WTC11 (cell line): ENCODE data around the gene PPP4C. TPM values are rescaled to one million over a fixed set of nuclear protein-coding genes. Genes with fewer than 3 reads are reported as not detected.
A peak's percentile ranks its signal among the peaks of the same experiment; 100 is the strongest.

Experiments used
- CREM ChIP-seq: sonication (generic); formaldehyde crosslinking; IDR thresholded peaks from 2 replicates; pipeline ENCODE4 v1.8.1; 2022; ENCODE audit warnings: mild to moderate bottlenecking, missing genetic modification reagents, moderate library complexity
- EMX1 ChIP-seq: fragments of 250-450 bp; sonication (Bioruptor Pico); IDR thresholded peaks from 2 replicates; pipeline ENCODE4 v1.8.0; 2021; ENCODE audit warnings: mild to moderate bottlenecking
- FOXK1 ChIP-seq: sonication (generic); formaldehyde crosslinking; IDR thresholded peaks from 2 replicates; pipeline ENCODE4 v1.8.0; 2022; ENCODE audit warnings: mild to moderate bottlenecking, moderate library complexity, missing genetic modification reagents
- GABPB1 ChIP-seq: sonication (generic); formaldehyde crosslinking; IDR thresholded peaks from 2 replicates; pipeline ENCODE4 v1.8.1; 2023; ENCODE audit warnings: mild to moderate bottlenecking, missing genetic modification reagents
- JAZF1 ChIP-seq: fragments of 250-450 bp; sonication (Bioruptor Pico); IDR thresholded peaks from 2 replicates; pipeline ENCODE4 v1.9.0; 2021; ENCODE audit warnings: moderate library complexity, mild to moderate bottlenecking, inconsistent platforms
- MYBL2 ChIP-seq: sonication (generic); formaldehyde crosslinking; IDR thresholded peaks from 2 replicates; pipeline ENCODE4 v1.8.1; 2023; ENCODE audit warnings: mild to moderate bottlenecking, moderate library complexity, missing genetic modification reagents
- SMAD3 ChIP-seq: sonication (generic); formaldehyde crosslinking; IDR thresholded peaks from 2 replicates; pipeline ENCODE4 v1.8.0; 2022; ENCODE audit warnings: missing genetic modification reagents, mild to moderate bottlenecking, borderline replicate concordance
- SP1 ChIP-seq: sonication (generic); formaldehyde crosslinking; conservative IDR thresholded peaks from 2 replicates; pipeline ENCODE4 v1.8.1; 2022; ENCODE audit warnings: missing genetic modification reagents
- TCF7 ChIP-seq: sonication (generic); formaldehyde crosslinking; IDR thresholded peaks from 2 replicates; pipeline ENCODE4 v1.8.0; 2022; ENCODE audit warnings: mild to moderate bottlenecking, low read depth, missing genetic modification reagents, moderate library complexity
- TEAD1 ChIP-seq: sonication (generic); formaldehyde crosslinking; IDR thresholded peaks from 2 replicates; pipeline ENCODE4 v1.8.0; 2022; ENCODE audit warnings: mild to moderate bottlenecking, missing genetic modification reagents
- ZNF317 ChIP-seq: sonication (generic); formaldehyde crosslinking; IDR thresholded peaks from 2 replicates; pipeline ENCODE4 v1.8.1; 2023; ENCODE audit warnings: low read depth, mild to moderate bottlenecking, moderate library complexity, missing genetic modification reagents, borderline replicate concordance
- ZNF416 ChIP-seq: fragments of 250-450 bp; sonication (Bioruptor Pico); IDR thresholded peaks from 2 replicates; pipeline ENCODE4 v1.9.0; 2021; ENCODE audit warnings: mild to moderate bottlenecking, inconsistent platforms
- total RNA-seq: library from RNA; stranded (reverse); gene quantifications from 3 replicates; pipeline ENCODE4 v1.2.3, GENCODE V29; 2021
- TF ChIP-seq, protein P1 (sequence below): fragments of 250-450 bp; sonication (Bioruptor Pico); conservative IDR thresholded peaks from 2 replicates; pipeline ENCODE4 v1.9.0; 2021; ENCODE audit warnings: mild to moderate bottlenecking
- TF ChIP-seq, protein P2 (sequence below): fragments of 250-450 bp; sonication (Bioruptor Pico); IDR thresholded peaks from 2 replicates; pipeline ENCODE4 v1.8.0; 2021; ENCODE audit warnings: mild to moderate bottlenecking
- TF ChIP-seq, protein P3 (sequence below): sonication (generic); formaldehyde crosslinking; IDR thresholded peaks from 2 replicates; pipeline ENCODE4 v1.8.1; 2023; ENCODE audit warnings: mild to moderate bottlenecking, missing genetic modification reagents, moderate library complexity
- TF ChIP-seq, protein P4 (sequence below): sonication (generic); formaldehyde crosslinking; IDR thresholded peaks from 2 replicates; pipeline ENCODE4 v1.8.1; 2023; ENCODE audit warnings: mild to moderate bottlenecking, missing genetic modification reagents
- TF ChIP-seq, protein P5 (sequence below): sonication (generic); formaldehyde crosslinking; IDR thresholded peaks from 2 replicates; pipeline ENCODE4 v1.8.0; 2023; ENCODE audit warnings: missing genetic modification reagents
- TF ChIP-seq, protein P6 (sequence below): sonication (generic); formaldehyde crosslinking; IDR thresholded peaks from 2 replicates; pipeline ENCODE4 v1.8.0; 2022; ENCODE audit warnings: mild to moderate bottlenecking, missing genetic modification reagents
- TF ChIP-seq, protein P7 (sequence below): sonication (generic); formaldehyde crosslinking; IDR thresholded peaks from 2 replicates; pipeline ENCODE4 v1.8.1; 2022; ENCODE audit warnings: low read depth, mild to moderate bottlenecking, moderate library complexity, missing genetic modification reagents, borderline replicate concordance
- TF ChIP-seq, protein P8 (sequence below): sonication (generic); formaldehyde crosslinking; IDR thresholded peaks from 2 replicates; pipeline ENCODE4 v1.8.1; 2022; ENCODE audit warnings: mild to moderate bottlenecking, missing genetic modification reagents, moderate library complexity, borderline replicate concordance
- TF ChIP-seq, protein P9 (sequence below): sonication (generic); formaldehyde crosslinking; IDR thresholded peaks from 2 replicates; pipeline ENCODE4 v1.8.1; 2022; ENCODE audit warnings: missing genetic modification reagents, borderline replicate concordance
- TF ChIP-seq, protein P10 (sequence below): sonication (generic); formaldehyde crosslinking; IDR thresholded peaks from 2 replicates; pipeline ENCODE4 v1.8.0; 2022; ENCODE audit warnings: mild to moderate bottlenecking, missing genetic modification reagents
- TF ChIP-seq, protein P11 (sequence below): fragments of 250-450 bp; sonication (Bioruptor Pico); IDR thresholded peaks from 2 replicates; pipeline ENCODE4 v1.9.0; 2021; ENCODE audit warnings: mild to moderate bottlenecking

Gene PPP4C
- total RNA-seq, 1 experiment from 2014 or later, result 164 TPM

DNA sequence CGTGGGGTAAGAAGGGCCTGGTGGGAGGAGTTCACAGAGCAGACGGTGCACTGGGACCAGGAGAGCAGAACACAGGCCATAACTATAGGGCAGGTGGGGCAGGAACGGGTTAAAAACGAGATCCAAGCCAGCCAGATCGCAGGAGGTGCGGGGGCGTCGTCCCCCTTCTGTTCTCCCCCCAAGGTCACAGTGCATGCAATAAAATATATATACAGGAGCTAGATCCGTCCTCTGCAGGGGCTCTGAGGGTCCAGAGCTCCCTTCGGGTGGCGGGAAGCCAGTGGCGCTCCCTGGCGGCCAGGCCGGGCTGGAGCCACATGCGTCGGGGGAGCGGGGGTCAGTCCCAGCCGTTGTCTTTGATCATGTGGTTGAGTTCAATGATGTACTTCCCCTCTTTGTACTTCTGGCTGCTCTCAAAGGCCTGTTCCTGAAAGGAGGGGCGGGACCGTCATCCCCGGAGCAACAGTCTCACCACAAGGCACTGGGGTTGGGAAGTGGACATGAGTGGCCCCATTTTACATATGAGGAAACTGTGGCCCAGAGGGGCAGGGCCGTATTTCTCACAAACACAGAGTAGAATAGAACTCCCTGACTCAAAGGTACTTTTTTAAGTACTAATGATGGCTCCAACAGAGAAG, 16.7 kb downstream of the PPP4C start (continued):
- TF ChIP-seq, protein P1, sequence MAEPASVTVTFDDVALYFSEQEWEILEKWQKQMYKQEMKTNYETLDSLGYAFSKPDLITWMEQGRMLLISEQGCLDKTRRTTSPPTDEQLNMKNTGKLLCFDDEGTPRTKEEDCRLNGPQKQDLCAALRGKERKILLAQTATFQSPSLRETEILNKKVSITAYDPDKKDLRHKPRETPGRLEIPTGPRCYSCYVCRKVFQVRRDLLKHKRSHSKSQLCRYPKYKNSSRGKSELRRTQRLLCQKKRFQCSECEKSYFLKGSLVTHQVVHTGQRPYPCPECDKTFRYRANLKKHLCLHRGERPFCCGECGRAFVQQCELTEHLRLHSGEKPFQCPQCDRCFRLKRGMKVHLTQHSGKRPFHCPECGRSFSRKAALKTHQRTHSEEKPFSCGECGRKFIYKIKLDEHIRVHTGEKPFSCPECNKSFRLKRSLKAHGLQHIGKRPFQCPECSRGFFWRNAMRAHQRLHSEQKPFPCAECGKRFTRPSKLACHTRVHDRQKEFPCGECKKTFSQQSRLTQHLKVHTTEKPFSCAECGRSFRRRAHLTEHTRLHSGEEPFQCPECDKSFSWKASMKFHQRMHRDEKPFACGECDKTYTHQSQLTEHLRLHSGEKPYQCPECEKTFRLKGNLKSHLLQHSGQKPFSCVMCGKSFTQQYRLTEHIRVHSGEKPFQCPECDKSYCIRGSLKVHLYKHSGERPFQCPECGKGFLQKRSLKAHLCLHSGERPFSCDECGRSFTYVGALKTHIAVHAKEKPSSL (CRISPR knock-in tag), result no peak
- TF ChIP-seq, protein P2, sequence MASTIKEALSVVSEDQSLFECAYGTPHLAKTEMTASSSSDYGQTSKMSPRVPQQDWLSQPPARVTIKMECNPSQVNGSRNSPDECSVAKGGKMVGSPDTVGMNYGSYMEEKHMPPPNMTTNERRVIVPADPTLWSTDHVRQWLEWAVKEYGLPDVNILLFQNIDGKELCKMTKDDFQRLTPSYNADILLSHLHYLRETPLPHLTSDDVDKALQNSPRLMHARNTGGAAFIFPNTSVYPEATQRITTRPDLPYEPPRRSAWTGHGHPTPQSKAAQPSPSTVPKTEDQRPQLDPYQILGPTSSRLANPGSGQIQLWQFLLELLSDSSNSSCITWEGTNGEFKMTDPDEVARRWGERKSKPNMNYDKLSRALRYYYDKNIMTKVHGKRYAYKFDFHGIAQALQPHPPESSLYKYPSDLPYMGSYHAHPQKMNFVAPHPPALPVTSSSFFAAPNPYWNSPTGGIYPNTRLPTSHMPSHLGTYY, result no peak
- TF ChIP-seq EMX1 (CRISPR knock-in tag) (no peak), ZNF416 (CRISPR knock-in tag) (no peak), ZNF317 (0 out of 2 replicates have a peak, but pooled peaks have one; percentile 12), GABPB1 (peak; percentile 65), JAZF1 (CRISPR knock-in tag) (no peak), MYBL2 (CRISPR knock-in tag) (peak; percentile 81; the same call in 1 of the 2 replicates), CREM (CRISPR knock-in tag) (no peak), TEAD1 (no peak), TCF7 (CRISPR knock-in tag) (no peak), FOXK1 (CRISPR knock-in tag) (peak; percentile 47; the same call in 1 of the 2 replicates), SMAD3 (no peak), SP1 (CRISPR knock-in tag) (peak; percentile 61)
- TF ChIP-seq, protein P3, sequence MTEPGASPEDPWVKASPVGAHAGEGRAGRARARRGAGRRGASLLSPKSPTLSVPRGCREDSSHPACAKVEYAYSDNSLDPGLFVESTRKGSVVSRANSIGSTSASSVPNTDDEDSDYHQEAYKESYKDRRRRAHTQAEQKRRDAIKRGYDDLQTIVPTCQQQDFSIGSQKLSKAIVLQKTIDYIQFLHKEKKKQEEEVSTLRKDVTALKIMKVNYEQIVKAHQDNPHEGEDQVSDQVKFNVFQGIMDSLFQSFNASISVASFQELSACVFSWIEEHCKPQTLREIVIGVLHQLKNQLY (CRISPR knock-in tag), result no peak
- TF ChIP-seq, protein P4, sequence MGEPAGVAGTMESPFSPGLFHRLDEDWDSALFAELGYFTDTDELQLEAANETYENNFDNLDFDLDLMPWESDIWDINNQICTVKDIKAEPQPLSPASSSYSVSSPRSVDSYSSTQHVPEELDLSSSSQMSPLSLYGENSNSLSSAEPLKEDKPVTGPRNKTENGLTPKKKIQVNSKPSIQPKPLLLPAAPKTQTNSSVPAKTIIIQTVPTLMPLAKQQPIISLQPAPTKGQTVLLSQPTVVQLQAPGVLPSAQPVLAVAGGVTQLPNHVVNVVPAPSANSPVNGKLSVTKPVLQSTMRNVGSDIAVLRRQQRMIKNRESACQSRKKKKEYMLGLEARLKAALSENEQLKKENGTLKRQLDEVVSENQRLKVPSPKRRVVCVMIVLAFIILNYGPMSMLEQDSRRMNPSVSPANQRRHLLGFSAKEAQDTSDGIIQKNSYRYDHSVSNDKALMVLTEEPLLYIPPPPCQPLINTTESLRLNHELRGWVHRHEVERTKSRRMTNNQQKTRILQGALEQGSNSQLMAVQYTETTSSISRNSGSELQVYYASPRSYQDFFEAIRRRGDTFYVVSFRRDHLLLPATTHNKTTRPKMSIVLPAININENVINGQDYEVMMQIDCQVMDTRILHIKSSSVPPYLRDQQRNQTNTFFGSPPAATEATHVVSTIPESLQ, result no peak
- TF ChIP-seq, protein P5, sequence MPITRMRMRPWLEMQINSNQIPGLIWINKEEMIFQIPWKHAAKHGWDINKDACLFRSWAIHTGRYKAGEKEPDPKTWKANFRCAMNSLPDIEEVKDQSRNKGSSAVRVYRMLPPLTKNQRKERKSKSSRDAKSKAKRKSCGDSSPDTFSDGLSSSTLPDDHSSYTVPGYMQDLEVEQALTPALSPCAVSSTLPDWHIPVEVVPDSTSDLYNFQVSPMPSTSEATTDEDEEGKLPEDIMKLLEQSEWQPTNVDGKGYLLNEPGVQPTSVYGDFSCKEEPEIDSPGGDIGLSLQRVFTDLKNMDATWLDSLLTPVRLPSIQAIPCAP, result no peak
- TF ChIP-seq, protein P6, sequence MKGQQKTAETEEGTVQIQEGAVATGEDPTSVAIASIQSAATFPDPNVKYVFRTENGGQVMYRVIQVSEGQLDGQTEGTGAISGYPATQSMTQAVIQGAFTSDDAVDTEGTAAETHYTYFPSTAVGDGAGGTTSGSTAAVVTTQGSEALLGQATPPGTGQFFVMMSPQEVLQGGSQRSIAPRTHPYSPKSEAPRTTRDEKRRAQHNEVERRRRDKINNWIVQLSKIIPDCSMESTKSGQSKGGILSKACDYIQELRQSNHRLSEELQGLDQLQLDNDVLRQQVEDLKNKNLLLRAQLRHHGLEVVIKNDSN (CRISPR knock-in tag), result peak; percentile 71
- TF ChIP-seq, protein P7, sequence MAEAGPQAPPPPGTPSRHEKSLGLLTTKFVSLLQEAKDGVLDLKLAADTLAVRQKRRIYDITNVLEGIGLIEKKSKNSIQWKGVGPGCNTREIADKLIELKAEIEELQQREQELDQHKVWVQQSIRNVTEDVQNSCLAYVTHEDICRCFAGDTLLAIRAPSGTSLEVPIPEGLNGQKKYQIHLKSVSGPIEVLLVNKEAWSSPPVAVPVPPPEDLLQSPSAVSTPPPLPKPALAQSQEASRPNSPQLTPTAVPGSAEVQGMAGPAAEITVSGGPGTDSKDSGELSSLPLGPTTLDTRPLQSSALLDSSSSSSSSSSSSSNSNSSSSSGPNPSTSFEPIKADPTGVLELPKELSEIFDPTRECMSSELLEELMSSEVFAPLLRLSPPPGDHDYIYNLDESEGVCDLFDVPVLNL, result 0 out of 2 replicates have a peak, but pooled peaks have one; percentile 48
- TF ChIP-seq, protein P8, sequence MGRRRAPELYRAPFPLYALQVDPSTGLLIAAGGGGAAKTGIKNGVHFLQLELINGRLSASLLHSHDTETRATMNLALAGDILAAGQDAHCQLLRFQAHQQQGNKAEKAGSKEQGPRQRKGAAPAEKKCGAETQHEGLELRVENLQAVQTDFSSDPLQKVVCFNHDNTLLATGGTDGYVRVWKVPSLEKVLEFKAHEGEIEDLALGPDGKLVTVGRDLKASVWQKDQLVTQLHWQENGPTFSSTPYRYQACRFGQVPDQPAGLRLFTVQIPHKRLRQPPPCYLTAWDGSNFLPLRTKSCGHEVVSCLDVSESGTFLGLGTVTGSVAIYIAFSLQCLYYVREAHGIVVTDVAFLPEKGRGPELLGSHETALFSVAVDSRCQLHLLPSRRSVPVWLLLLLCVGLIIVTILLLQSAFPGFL, result no peak
- TF ChIP-seq, protein P9, sequence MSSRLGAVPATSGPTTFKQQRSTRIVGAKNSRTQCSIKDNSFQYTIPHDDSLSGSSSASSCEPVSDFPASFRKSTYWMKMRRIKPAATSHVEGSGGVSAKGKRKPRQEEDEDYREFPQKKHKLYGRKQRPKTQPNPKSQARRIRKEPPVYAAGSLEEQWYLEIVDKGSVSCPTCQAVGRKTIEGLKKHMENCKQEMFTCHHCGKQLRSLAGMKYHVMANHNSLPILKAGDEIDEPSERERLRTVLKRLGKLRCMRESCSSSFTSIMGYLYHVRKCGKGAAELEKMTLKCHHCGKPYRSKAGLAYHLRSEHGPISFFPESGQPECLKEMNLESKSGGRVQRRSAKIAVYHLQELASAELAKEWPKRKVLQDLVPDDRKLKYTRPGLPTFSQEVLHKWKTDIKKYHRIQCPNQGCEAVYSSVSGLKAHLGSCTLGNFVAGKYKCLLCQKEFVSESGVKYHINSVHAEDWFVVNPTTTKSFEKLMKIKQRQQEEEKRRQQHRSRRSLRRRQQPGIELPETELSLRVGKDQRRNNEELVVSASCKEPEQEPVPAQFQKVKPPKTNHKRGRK (CRISPR knock-in tag), result no peak
- TF ChIP-seq, protein P10, sequence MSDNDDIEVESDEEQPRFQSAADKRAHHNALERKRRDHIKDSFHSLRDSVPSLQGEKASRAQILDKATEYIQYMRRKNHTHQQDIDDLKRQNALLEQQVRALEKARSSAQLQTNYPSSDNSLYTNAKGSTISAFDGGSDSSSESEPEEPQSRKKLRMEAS (CRISPR knock-in tag), result peak; percentile 50; the same call in 1 of the 2 replicates
- TF ChIP-seq, protein P11, sequence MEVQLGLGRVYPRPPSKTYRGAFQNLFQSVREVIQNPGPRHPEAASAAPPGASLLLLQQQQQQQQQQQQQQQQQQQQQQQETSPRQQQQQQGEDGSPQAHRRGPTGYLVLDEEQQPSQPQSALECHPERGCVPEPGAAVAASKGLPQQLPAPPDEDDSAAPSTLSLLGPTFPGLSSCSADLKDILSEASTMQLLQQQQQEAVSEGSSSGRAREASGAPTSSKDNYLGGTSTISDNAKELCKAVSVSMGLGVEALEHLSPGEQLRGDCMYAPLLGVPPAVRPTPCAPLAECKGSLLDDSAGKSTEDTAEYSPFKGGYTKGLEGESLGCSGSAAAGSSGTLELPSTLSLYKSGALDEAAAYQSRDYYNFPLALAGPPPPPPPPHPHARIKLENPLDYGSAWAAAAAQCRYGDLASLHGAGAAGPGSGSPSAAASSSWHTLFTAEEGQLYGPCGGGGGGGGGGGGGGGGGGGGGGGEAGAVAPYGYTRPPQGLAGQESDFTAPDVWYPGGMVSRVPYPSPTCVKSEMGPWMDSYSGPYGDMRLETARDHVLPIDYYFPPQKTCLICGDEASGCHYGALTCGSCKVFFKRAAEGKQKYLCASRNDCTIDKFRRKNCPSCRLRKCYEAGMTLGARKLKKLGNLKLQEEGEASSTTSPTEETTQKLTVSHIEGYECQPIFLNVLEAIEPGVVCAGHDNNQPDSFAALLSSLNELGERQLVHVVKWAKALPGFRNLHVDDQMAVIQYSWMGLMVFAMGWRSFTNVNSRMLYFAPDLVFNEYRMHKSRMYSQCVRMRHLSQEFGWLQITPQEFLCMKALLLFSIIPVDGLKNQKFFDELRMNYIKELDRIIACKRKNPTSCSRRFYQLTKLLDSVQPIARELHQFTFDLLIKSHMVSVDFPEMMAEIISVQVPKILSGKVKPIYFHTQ (CRISPR knock-in tag), result no peak
